BLaER1 (cell line): ENCODE measurements around the gene POU3F3.

Source experiments
- H3K27ac ChIP-seq: shearing (Covaris generic); formaldehyde crosslinking; 2 replicates; pipeline ENCODE4 v1.8.1; 2022
- H3K27me3 ChIP-seq: shearing (Covaris generic); formaldehyde crosslinking; 2 replicates; pipeline ENCODE4 v1.8.1; 2022
- H3K36me3 ChIP-seq: shearing (Covaris generic); formaldehyde crosslinking; 2 replicates; pipeline ENCODE4 v1.8.1; 2022
- H3K4me1 ChIP-seq: shearing (Covaris generic); formaldehyde crosslinking; 2 replicates; pipeline ENCODE4 v1.8.1; 2022
- H3K4me2 ChIP-seq: shearing (Covaris generic); formaldehyde crosslinking; 2 replicates; pipeline ENCODE4 v1.8.1; 2022
- H3K4me3 ChIP-seq: shearing (Covaris generic); formaldehyde crosslinking; 2 replicates; pipeline ENCODE4 v1.8.1; 2022
- H3K9ac ChIP-seq: shearing (Covaris generic); formaldehyde crosslinking; 2 replicates; pipeline ENCODE4 v1.8.1; 2022
- H3K9me3 ChIP-seq: shearing (Covaris generic); formaldehyde crosslinking; 2 replicates; pipeline ENCODE4 v1.8.1; 2022
- H4K20me1 ChIP-seq: shearing (Covaris generic); formaldehyde crosslinking; 2 replicates; pipeline ENCODE4 v1.8.1; 2022
- Cebpa-rat ChIP-seq: shearing (Covaris generic); IDR thresholded peaks from 2 replicates; pipeline ENCODE4 v1.8.1; 2022

Gene POU3F3

DNA sequence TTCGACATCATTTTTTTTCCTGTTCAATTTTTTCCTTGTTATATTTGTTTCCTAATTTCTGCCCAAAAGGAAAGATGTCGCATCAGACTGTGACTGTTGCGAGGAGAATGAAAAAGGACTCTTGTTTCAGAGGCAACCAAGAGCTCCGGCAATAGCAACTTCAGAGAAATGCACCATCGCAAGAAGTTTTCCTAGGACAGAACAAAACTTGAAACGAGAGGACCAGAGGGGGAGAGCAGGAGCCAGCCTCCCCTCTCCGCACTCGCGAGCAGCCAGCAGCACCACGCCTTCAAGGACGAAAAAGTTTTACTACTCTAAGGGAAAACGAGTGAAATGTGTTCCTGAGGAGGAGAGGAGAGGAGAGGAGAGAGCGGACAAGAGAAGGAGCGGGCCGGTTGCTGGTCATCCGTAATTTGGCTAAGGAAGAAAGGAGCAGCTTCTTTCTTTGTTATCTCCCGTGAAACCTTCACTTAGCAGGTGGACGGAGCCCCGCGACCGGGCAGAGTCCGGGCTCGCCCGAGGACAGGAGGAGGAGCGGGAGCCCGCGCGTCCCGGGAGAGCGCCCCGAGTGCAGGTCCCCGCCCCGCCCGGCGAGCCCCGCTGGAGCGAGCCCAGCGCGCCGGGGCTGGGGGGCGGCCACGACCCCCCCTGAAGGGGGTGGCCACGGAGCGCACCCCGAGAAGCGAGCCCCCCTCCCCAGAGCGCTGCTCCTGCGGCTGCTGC, 744 bp downstream of the POU3F3 start:
- peaks cover 10% of the 10 kb centered on the region; the same call in 1 of the 2 replicates for H3K9me3 ChIP-seq
- peaks cover 20% of the 10 kb centered on the region; the same call in 1 of the 2 replicates for H3K4me1 ChIP-seq
- H3K27me3 ChIP-seq: peaks cover 100% of the 10 kb centered on the region
- TF ChIP-seq Cebpa-rat: no peak
- peak overlapping the region; percentile 56 for H3K4me3 ChIP-seq
- H4K20me1 ChIP-seq: peaks cover 93% of the 10 kb centered on the region
- H3K4me2 ChIP-seq: peak overlapping the region; percentile 61
- no peak overlapping the region for H3K27ac ChIP-seq
- no peaks in the 10 kb centered on the region for H3K36me3 ChIP-seq
- H3K9ac ChIP-seq: no peak overlapping the region

DNA sequence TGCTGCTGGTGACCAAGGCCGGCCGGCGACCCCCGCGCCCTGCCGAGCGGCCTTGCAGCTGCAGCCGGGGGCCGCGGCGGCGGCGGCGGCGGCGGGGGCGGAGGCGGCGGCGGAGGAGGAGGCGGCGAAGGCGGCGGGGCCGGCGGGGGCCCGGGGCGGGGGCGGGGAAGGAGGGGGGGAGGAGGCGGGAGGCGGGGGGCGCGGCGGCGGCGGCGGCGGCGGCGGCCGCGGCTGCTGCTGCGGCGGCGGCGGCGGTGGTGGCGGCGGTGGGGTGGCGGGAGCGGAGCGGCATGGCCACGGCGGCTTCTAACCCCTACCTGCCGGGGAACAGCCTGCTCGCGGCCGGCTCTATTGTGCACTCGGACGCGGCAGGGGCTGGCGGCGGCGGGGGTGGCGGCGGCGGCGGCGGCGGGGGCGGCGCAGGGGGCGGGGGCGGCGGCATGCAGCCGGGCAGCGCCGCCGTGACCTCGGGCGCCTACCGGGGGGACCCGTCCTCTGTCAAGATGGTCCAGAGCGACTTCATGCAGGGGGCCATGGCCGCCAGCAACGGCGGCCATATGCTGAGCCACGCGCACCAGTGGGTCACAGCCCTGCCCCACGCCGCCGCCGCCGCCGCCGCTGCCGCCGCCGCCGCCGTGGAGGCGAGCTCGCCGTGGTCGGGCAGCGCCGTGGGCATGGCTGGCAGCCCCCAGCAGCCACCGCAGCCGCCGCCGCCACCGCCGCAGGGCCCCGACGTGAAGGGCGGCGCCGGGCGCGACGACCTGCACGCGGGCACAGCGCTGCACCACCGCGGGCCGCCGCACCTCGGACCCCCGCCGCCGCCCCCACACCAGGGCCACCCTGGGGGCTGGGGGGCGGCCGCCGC, 1.5 kb downstream of the POU3F3 start:
- H3K4me3 ChIP-seq: peak overlapping the region; percentile 48
- peaks cover 100% of the 10 kb centered on the region for H3K27me3 ChIP-seq

GRCh38 chr2:104856086-104856972, 2.4 kb downstream of the POU3F3 start:
- H3K27me3 ChIP-seq: peaks cover 100% of the 10 kb centered on the region
- peaks cover 10% of the 10 kb centered on the region; the same call in 1 of the 2 replicates for H3K9me3 ChIP-seq
- H3K4me2 ChIP-seq: peak overlapping the region; percentile 40
- no peak overlapping the region for H3K27ac ChIP-seq
- H3K9ac ChIP-seq: no peak overlapping the region
- no peaks in the 10 kb centered on the region for H3K36me3 ChIP-seq
- H3K4me1 ChIP-seq: peaks cover 20% of the 10 kb centered on the region; the same call in 1 of the 2 replicates
- TF ChIP-seq Cebpa-rat: no peak
- H3K4me3 ChIP-seq: no peak overlapping the region; the same call in 1 of the 2 replicates
- H4K20me1 ChIP-seq: peaks cover 93% of the 10 kb centered on the region

More for the DNA sequence above, 1.5 kb downstream of the POU3F3 start:
- peaks cover 93% of the 10 kb centered on the region for H4K20me1 ChIP-seq
- no peak for TF ChIP-seq Cebpa-rat
- H3K36me3 ChIP-seq: no peaks in the 10 kb centered on the region
- H3K9ac ChIP-seq: no peak overlapping the region
- peaks cover 10% of the 10 kb centered on the region; the same call in 1 of the 2 replicates for H3K9me3 ChIP-seq
- H3K4me2 ChIP-seq: peak overlapping the region; percentile 61
- H3K27ac ChIP-seq: no peak overlapping the region
- H3K4me1 ChIP-seq: peaks cover 20% of the 10 kb centered on the region; the same call in 1 of the 2 replicates

DNA sequence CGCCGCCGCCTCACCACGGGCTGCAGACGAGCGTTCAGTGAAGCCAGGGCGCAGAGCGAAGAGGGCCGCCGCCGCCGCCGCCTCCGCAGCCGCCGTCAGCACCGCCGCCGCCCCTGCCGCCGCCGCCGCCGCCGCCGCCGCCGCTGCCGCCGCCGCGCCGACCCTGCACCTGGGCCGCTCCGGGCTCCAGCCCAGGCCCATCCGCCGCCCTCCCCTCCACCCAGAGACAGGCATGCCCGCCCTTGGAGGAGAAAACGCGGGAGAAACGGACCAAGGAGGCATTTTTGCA, 3.0 kb downstream of the POU3F3 start:
- Histone ChIP-seq H3K4me3 (peak overlapping the region; percentile 17; the same call in 1 of the 2 replicates), H4K20me1 (peaks cover 93% of the 10 kb centered on the region), H3K4me2 (peak overlapping the region; percentile 29)

GRCh38 chr2:104857262-104858005, 3.5 kb downstream of the POU3F3 start:
- peaks cover 100% of the 10 kb centered on the region for H3K27me3 ChIP-seq
- H3K9me3 ChIP-seq: peaks cover 15% of the 10 kb centered on the region; the same call in 1 of the 2 replicates

More for the DNA sequence above, 3.0 kb downstream of the POU3F3 start:
- H3K36me3 ChIP-seq: no peaks in the 10 kb centered on the region
- no peak overlapping the region for H3K27ac ChIP-seq
- TF ChIP-seq Cebpa-rat: no peak
- H3K9me3 ChIP-seq: peaks cover 10% of the 10 kb centered on the region; the same call in 1 of the 2 replicates
- no peak overlapping the region for H3K9ac ChIP-seq
- H3K4me1 ChIP-seq: peaks cover 20% of the 10 kb centered on the region; the same call in 1 of the 2 replicates
- H3K27me3 ChIP-seq: peaks cover 100% of the 10 kb centered on the region

DNA sequence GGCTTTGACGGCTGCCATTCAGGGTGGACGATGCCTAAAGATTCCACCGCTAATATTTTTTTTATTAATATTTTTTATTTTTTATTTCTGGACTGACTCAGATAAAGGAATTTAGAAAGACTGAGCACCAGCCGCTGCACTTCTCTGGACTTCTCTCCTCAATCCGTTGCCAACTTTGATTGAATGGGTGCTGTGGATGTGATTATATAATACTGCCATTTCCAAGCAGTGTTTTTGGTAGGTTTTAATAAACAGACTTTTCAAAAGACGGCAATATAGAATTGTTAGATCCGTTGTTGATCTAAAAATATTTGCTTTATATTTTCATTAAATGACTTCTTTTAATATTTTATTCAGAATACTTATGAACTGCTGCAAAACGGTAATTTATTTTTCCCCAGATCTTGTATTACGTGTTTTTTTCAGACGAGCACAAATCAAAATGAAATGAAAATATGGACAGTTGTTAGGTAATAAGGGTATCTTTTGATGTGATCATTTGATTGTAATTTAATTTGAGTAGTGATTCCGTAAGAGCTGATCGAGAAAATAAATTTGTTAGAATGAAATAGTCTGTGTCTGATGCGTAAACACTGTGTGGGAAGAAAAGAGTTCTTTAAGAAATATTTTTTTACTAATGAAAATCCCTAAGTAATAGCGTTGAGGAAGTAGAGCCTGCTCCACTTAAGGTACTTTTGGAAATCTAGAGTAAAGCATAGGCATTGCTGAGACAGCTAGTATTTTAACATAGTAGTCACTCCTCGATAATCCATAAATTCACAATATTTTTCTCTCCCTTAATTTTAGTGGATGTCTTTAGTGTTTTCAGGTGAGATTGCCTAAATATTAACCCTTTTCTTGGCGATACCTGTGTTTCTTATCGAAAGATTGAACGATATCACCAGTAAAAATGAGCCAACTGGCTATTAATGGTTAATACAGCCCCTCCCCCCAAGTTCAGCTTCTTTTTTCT, 4.4 kb downstream of the POU3F3 start:
- Histone ChIP-seq H3K4me3 (no peak overlapping the region), H3K4me1 (peaks cover 14% of the 10 kb centered on the region; the same call in 1 of the 2 replicates), H3K4me2 (no peak overlapping the region), H3K27me3 (peaks cover 100% of the 10 kb centered on the region), H3K9ac (no peak overlapping the region), H3K9me3 (peaks cover 17% of the 10 kb centered on the region; the same call in 1 of the 2 replicates), H3K27ac (no peak overlapping the region), H4K20me1 (peaks cover 94% of the 10 kb centered on the region), H3K36me3 (no peaks in the 10 kb centered on the region)
- no peak for TF ChIP-seq Cebpa-rat

More at GRCh38 chr2:104857262-104858005, 3.5 kb downstream of the POU3F3 start:
- Histone ChIP-seq H3K4me2 (peak overlapping the region; percentile 29), H3K27ac (no peak overlapping the region), H3K9ac (no peak overlapping the region), H4K20me1 (peaks cover 93% of the 10 kb centered on the region), H3K36me3 (no peaks in the 10 kb centered on the region), H3K4me3 (peak overlapping the region; percentile 17; the same call in 1 of the 2 replicates), H3K4me1 (peaks cover 20% of the 10 kb centered on the region; the same call in 1 of the 2 replicates)
- TF ChIP-seq Cebpa-rat: no peak

DNA sequence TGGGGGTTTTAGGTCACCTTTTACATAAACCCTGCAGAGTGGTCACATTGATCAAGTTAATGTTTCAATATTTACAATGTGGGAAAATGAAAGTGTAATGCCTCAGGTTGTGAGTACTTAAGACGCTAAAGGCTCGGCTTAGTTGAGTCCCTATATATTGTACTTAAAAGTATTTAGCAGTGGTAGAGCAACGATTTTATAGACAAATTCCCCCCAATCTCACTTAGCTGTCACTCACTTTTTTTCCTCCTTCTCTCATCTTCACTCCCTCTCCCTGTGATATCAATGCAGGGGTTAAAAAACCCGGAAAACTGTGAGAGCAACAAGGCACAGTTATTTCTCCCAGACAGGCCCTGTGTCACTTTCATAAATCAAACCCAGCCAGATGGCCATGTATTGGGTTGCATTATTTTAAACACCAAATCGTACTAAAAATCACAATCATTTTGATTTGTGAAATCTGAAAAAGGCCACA, 5.4 kb downstream of the POU3F3 start:
- peaks cover 100% of the 10 kb centered on the region for H3K27me3 ChIP-seq
- no peak overlapping the region for H3K9ac ChIP-seq

More for the DNA sequence above, 5.4 kb downstream of the POU3F3 start:
- H3K4me1 ChIP-seq: peaks cover 6% of the 10 kb centered on the region; the same call in 1 of the 2 replicates
- H4K20me1 ChIP-seq: peaks cover 96% of the 10 kb centered on the region
- H3K4me3 ChIP-seq: no peak overlapping the region
- peaks cover 25% of the 10 kb centered on the region for H3K9me3 ChIP-seq
- H3K4me2 ChIP-seq: no peak overlapping the region
- H3K27ac ChIP-seq: no peak overlapping the region
- no peaks in the 10 kb centered on the region for H3K36me3 ChIP-seq
- TF ChIP-seq Cebpa-rat: no peak
